IgD-negative memory B cell (primary cell): ENCODE data around the gene PKD1. TPM values are rescaled to one million over a fixed set of nuclear protein-coding genes. Genes with fewer than 3 reads are reported as not detected.

Experiments used
- H3K27ac Mint-ChIP-seq, 3 donors: one replicate each; pipeline ENCODE4 v1.8.0; 2020 to 2022; ENCODE audit warnings: mild to moderate bottlenecking in 3 of 3, mixed read lengths in 3 of 3, moderate library complexity in 1 of 3
- H3K27me3 Mint-ChIP-seq: one replicate; pipeline ENCODE4 v1.8.0; 2021; ENCODE audit warnings: mixed read lengths
- H3K36me3 Mint-ChIP-seq: one replicate; pipeline ENCODE4 v1.8.0; 2020; ENCODE audit warnings: mild to moderate bottlenecking, mixed read lengths
- H3K4me1 Mint-ChIP-seq, 3 donors: one replicate each; pipeline ENCODE4 v1.8.0; 2020 to 2022; ENCODE audit warnings: mixed read lengths in 3 of 3, mild to moderate bottlenecking in 1 of 3
- H3K4me3 Mint-ChIP-seq, 4 donors: one replicate each; pipeline ENCODE4 v1.8.0; 2020 to 2022; ENCODE audit warnings: mild to moderate bottlenecking in 4 of 4, mixed read lengths in 4 of 4, moderate library complexity in 3 of 4
- H3K9me3 Mint-ChIP-seq, 3 donors: one replicate each; pipeline ENCODE4 v1.8.0; 2020 to 2021; ENCODE audit warnings: mixed read lengths in 3 of 3, mild to moderate bottlenecking in 1 of 3
- polyA plus RNA-seq: library from polyadenylated mRNA; unstranded; fragments of 300-500 nt; fragmentation: Illumina TruSeq; gene quantifications from one replicate; pipeline ENCODE4 v1.2.3, GENCODE V29; 2021

Gene PKD1
- polyA plus RNA-seq, 1 donor from 2014 or later: 7.4 TPM

DNA sequence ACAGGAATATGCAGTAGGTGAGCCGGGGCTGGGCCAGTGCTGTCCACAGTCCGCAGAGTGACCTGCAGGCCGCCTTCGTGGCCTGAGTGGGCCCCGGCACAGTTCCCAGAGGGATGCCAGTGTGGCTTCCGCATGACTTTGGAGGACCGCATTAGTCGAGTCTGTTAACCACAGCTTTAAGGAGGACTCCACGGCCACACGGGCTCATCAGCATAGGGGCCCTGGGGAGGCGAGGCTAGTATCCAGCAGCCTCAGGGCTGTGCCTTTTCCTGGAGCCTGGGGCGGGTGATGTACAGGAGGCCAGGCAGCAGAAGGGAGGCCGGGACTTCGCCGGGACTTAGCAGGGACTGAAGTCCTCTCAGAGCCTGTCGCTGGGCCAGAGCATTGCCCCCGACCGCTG lies 74.7 kb downstream of the PKD1 start:
- H3K36me3 Mint-ChIP-seq: peaks cover 5% of the 10 kb centered on the region
- H3K27me3 Mint-ChIP-seq: no peaks in the 10 kb centered on the region
- H3K27ac Mint-ChIP-seq: peak overlapping the region in 1 of 3 donors; percentile 16
- peaks cover 0 to under 1% (median 0%) of the 10 kb centered on the region in 3 donors for H3K9me3 Mint-ChIP-seq
- no peak overlapping the region for H3K4me3 Mint-ChIP-seq
- H3K4me1 Mint-ChIP-seq: no peaks in the 10 kb centered on the region

DNA sequence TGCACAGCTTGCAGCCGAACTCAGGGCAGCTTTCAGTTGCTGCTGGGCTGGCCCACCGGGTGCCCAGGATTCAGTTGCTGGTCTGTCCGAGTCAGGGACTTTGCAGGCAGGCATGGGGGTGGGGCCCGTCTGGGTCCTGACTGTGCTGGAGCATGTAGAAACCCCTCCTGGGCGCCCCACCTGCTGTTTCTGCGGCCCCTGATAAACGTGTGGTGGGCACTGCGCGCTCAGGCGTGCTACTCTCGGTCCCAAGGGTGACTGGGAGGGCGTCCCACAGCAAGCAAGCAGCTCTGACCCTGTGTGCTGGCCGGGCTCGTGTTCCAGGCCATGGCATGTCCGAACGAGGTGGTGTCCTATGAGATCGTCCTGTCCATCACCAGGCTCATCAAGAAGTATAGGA lies 75.4 kb downstream of the PKD1 start:
- H3K9me3 Mint-ChIP-seq: no peaks in the 10 kb centered on the region
- no peaks in the 10 kb centered on the region for H3K4me1 Mint-ChIP-seq
- no peak overlapping the region for H3K4me3 Mint-ChIP-seq
- H3K27me3 Mint-ChIP-seq: no peaks in the 10 kb centered on the region
- H3K36me3 Mint-ChIP-seq: peaks cover 1% of the 10 kb centered on the region
- peak overlapping the region in 1 of 3 donors; percentile 16 for H3K27ac Mint-ChIP-seq

GRCh38 chr16:2058872-2059271 lies 76.8 kb downstream of the PKD1 start:
- no peaks in the 10 kb centered on the region for H3K4me1 Mint-ChIP-seq
- H3K36me3 Mint-ChIP-seq: peaks cover 1% of the 10 kb centered on the region
- H3K9me3 Mint-ChIP-seq: no peaks in the 10 kb centered on the region
- no peaks in the 10 kb centered on the region for H3K27me3 Mint-ChIP-seq
- H3K4me3 Mint-ChIP-seq: no peak overlapping the region
- no peak overlapping the region for H3K27ac Mint-ChIP-seq

DNA sequence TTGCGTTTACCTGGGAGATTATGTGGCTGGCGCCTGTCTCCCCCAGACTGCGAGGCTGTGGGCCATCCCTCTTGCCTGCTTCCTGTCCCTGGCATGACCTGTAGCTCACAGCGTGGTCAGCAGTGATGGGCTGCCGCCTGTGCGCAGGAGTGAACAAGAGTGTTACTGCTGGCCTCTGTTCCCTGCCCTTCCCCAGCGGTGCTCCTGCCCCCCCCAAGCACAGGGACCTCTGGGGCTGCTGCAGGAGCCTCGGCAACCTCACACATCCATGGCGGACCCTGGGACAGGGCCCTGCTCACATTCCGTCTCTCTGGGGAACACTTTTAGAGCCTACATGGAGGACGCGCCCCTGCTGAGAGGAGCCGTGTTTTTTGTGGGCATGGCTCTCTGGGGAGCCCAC lies 77.3 kb downstream of the PKD1 start:
- no peak overlapping the region for H3K4me3 Mint-ChIP-seq
- H3K36me3 Mint-ChIP-seq: peaks cover 1% of the 10 kb centered on the region
- H3K9me3 Mint-ChIP-seq: no peaks in the 10 kb centered on the region
- no peaks in the 10 kb centered on the region for H3K4me1 Mint-ChIP-seq
- no peaks in the 10 kb centered on the region for H3K27me3 Mint-ChIP-seq
- no peak overlapping the region for H3K27ac Mint-ChIP-seq

DNA sequence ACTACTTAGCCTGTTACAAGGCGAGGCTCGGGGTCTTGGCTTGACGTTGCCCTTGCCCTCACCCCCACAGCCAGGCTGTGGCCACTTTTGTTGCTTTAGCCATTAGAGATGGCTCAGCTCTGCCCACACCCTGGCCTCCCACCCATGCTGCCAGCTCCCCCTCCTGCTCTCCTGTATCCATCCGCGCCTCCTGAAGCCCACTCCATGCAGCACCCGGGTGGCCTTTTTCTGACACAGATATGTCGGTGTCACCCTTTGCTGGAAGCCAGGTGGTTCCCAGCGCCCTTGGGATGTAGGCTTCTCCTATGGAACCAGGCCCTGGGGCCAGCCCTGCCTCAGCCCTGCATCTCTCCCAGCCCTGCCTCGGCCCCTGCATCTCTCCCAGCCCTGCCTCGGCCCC lies 78.3 kb downstream of the PKD1 start:
- H3K36me3 Mint-ChIP-seq: peaks cover 1% of the 10 kb centered on the region
- H3K9me3 Mint-ChIP-seq: no peaks in the 10 kb centered on the region
- no peak overlapping the region for H3K4me3 Mint-ChIP-seq
- no peaks in the 10 kb centered on the region for H3K27me3 Mint-ChIP-seq
- H3K27ac Mint-ChIP-seq: no peak overlapping the region
- no peaks in the 10 kb centered on the region for H3K4me1 Mint-ChIP-seq

DNA sequence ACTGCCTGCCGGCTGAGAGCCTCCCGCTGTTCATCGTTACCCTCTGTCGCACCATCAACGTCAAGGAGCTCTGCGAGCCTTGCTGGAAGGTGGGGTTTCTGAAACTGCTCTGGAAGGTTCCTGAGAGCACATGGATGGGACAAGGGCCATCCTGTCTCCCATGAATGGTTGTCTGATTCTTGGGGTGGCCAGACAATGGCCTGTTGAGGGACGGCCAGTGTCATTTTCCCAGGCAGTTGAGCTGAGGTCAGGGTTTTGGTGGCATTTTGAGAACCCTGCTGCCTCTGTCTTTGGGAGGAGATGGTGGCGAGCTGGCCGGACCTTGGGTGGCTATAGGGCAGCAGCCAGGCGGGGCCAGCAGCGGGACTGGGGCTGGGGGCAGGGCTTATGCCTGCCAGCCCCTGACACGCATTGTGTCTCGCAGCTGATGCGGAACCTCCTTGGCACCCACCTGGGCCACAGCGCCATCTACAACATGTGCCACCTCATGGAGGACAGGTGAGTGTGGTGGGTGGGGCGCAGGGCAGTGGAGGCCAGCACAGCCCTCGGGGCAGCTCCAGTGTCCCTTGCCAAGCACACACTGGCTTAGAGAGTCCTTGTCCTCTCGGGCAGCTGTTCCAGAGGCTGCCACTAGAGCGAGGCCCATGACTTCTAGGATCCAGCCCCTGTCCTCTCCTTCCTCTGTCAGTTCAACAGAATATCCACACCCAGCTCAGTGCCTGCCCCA lies 78.9 kb downstream of the PKD1 start:
- Mint-ChIP-seq H3K27ac (no peak overlapping the region), H3K4me3 (no peak overlapping the region), H3K27me3 (no peaks in the 10 kb centered on the region), H3K36me3 (peaks cover 1% of the 10 kb centered on the region), H3K4me1 (no peaks in the 10 kb centered on the region), H3K9me3 (no peaks in the 10 kb centered on the region)

- Mint-ChIP-seq H3K27ac (no peak overlapping the region), H3K4me1 (no peaks in the 10 kb centered on the region), H3K27me3 (no peaks in the 10 kb centered on the region), H3K4me3 (peak overlapping the region in 1 of 4 donors; percentile 78), H3K9me3 (no peaks in the 10 kb centered on the region), H3K36me3 (peaks cover 1% of the 10 kb centered on the region)
Measured at GRCh38 chr16:2056077-2056476, 79.6 kb downstream of the PKD1 start.

- Mint-ChIP-seq H3K27me3 (no peaks in the 10 kb centered on the region), H3K36me3 (peaks cover 1% of the 10 kb centered on the region), H3K27ac (peak overlapping the region in 1 of 3 donors; percentile 53), H3K4me1 (no peaks in the 10 kb centered on the region), H3K4me3 (no peak overlapping the region), H3K9me3 (no peaks in the 10 kb centered on the region)
Measured at GRCh38 chr16:2054543-2055245, 81.0 kb downstream of the PKD1 start.

GRCh38 chr16:2053897-2054296 lies 81.8 kb downstream of the PKD1 start:
- no peak overlapping the region for H3K27ac Mint-ChIP-seq
- H3K27me3 Mint-ChIP-seq: no peaks in the 10 kb centered on the region
- H3K4me1 Mint-ChIP-seq: peaks cover 0 to 2% (median 0%) of the 10 kb centered on the region in 3 donors
- peaks cover 1% of the 10 kb centered on the region for H3K36me3 Mint-ChIP-seq
- no peaks in the 10 kb centered on the region for H3K9me3 Mint-ChIP-seq
- H3K4me3 Mint-ChIP-seq: peak overlapping the region in 1 of 4 donors; percentile 66

DNA sequence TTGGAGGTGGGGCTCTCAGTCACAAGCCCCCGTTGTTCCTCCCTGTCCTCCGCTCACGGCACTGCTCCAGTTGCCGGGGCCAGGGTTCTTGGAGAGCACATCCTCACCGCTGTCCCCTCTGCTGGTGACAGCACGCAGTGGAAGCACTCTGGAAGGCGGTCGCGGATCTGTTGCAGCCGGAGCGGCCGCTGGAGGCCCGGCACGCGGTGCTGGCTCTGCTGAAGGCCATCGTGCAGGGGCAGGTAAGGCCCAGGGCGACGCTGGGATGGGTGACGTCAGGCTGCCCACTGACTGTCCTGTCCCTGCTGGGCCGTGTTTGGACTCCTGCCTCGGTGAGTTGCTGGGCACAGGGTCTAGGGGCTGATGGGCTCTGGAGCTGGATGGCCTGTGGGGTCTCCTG lies 82.5 kb downstream of the PKD1 start:
- Mint-ChIP-seq H3K4me1 (peaks cover 0 to 6% (median 5%) of the 10 kb centered on the region in 3 donors), H3K9me3 (no peaks in the 10 kb centered on the region), H3K4me3 (peak overlapping the region in 1 of 4 donors; percentile 32), H3K27ac (no peak overlapping the region), H3K36me3 (peaks cover 1% of the 10 kb centered on the region), H3K27me3 (no peaks in the 10 kb centered on the region)

DNA sequence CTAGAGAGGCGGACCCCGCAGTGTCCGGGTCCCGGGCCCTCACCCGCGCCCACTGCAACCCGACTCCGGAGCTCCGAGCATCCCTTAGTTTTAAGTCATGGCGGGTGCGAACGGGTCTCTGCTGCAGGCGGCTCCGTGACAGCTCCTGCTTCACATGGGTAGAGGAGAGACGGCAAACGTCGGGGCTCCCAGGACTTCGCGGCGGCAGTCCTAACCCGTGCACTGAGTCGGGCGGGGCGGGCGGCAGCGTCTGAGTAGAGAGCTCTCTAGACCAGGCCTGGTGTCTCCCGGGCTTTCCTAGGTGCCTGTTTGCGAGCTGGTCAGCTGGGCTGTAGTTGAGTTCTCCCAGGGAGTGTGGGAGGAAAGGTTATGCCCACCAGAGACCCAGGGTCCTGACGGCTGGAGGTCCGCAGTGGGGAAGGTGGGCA lies 87.6 kb downstream of the PKD1 start:
- H3K4me3 Mint-ChIP-seq: peak overlapping the region; percentile 87 to 96 (median 94)
- H3K27me3 Mint-ChIP-seq: no peaks in the 10 kb centered on the region
- H3K36me3 Mint-ChIP-seq: peaks cover 2% of the 10 kb centered on the region
- peaks cover 4 to 12% (median 11%) of the 10 kb centered on the region in 3 donors for H3K4me1 Mint-ChIP-seq
- peak overlapping the region in 2 of 3 donors; percentile 86 to 90 for H3K27ac Mint-ChIP-seq
- H3K9me3 Mint-ChIP-seq: no peaks in the 10 kb centered on the region

- Mint-ChIP-seq H3K4me3 (peak within 1 kb of the TSS; percentile 87 to 96 (median 94)), H3K36me3 (peaks cover 2% of the 10 kb centered on the region), H3K9me3 (no peaks in the 10 kb centered on the region), H3K27me3 (no peaks in the 10 kb centered on the region), H3K4me1 (peaks cover 4 to 12% (median 11%) of the 10 kb centered on the region in 3 donors), H3K27ac (peak within 1 kb of the TSS; percentile 67 to 90 (median 86))
Measured at GRCh38 chr16:2047330-2048115, 88.2 kb downstream of the PKD1 start, which contains the start of the genes NTHL1 and TSC2. Gene NTHL1 (minus strand): TSS chr16:2047834. CDS start chr16:2047823, 11 bp downstream. Gene TSC2 (plus strand): TSS chr16:2047985. CDS start chr16:2048616, 631 bp downstream.

- Mint-ChIP-seq H3K27me3 (no peaks in the 10 kb centered on the region), H3K27ac (peak overlapping the region in 1 of 3 donors; percentile 67), H3K4me1 (peaks cover 4 to 12% (median 11%) of the 10 kb centered on the region in 3 donors), H3K9me3 (no peaks in the 10 kb centered on the region), H3K4me3 (peak overlapping the region; percentile 87 to 96 (median 92)), H3K36me3 (peaks cover 2% of the 10 kb centered on the region)
Measured at GRCh38 chr16:2046893-2047329, 88.8 kb downstream of the PKD1 start.

- peaks cover 2% of the 10 kb centered on the region for H3K36me3 Mint-ChIP-seq
- H3K4me3 Mint-ChIP-seq: peak overlapping the region; percentile 73 to 96 (median 90)
- H3K9me3 Mint-ChIP-seq: no peaks in the 10 kb centered on the region
- H3K4me1 Mint-ChIP-seq: peaks cover 4 to 12% (median 11%) of the 10 kb centered on the region in 3 donors
- H3K27ac Mint-ChIP-seq: peak overlapping the region in 2 of 3 donors; percentile 22 to 43
- H3K27me3 Mint-ChIP-seq: no peaks in the 10 kb centered on the region
Measured at GRCh38 chr16:2045965-2046892, 89.5 kb downstream of the PKD1 start.
